Measurements from ENCODE around the gene NPTXR.

NPTXR gene

DNA sequence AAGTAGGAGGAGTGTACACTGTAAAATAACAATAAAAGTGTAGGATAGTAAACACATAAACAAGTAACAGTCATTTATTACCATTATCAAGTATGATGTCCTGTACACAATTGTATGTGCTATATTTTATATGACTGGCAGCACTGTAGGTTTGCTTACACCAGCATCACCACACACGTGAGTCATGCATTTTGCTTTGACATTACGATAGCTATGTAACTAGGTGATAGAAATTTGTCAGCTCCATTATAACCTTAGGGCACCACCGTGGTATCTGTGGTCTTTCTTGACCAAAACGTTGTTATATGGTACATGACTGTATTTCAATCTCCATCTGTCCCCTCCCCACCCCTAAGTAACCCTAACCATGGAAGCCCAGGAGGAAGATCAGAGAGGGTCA is 51.0 kb downstream of the NPTXR start:
- TF ChIP-seq CTCF (IDR thresholded peaks at IDR 0.05; ENCODE audit: low read depth, low read length, missing control alignments): no peak
- peak overlapping the region; percentile 84; the same call in 1 of the 2 replicates for H3K4me3 ChIP-seq (ENCODE audit: low read depth, low read length)
- DNase-seq (ENCODE audit: low read depth): no peak

DNA sequence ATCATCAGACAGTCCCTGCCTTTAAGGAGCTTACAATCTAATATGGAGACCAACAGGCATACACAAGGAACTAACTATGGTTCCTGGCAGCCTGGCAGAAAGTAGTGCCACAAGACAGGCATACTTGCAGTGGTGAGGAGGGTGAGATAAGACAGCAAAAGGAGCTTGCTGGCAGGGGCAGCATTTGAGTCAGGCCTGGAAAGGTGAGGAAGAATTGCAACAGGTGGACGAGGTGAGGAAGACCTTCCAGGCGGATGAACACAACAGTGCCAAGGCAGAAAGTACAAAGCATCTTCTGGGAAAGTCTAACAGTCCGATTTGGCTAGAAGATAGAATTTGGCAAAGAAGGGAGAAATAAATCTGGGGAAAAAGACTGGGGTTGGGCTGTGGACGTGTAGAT is 54.2 kb downstream of the NPTXR start:
- no peak for TF ChIP-seq CTCF (IDR thresholded peaks at IDR 0.05; ENCODE audit: low read depth, low read length, missing control alignments)
- no peak for DNase-seq (ENCODE audit: low read depth)
- H3K4me3 ChIP-seq (ENCODE audit: low read depth, low read length): no peak overlapping the region

- no peak overlapping the region for H3K4me3 ChIP-seq (ENCODE audit: low read depth, low read length)
- no peak for DNase-seq (ENCODE audit: low read depth)
- no peak for TF ChIP-seq CTCF (IDR thresholded peaks at IDR 0.05; ENCODE audit: low read depth, low read length, missing control alignments)
These were observed 55.0 kb downstream of the NPTXR start for GRCh38 chr22:38788846-38789245.

GRCh38 chr22:38788021-38788816 is 55.6 kb downstream of the NPTXR start:
- no peak overlapping the region for H3K4me3 ChIP-seq (ENCODE audit: low read depth, low read length)
- no peak for TF ChIP-seq CTCF (IDR thresholded peaks at IDR 0.05; ENCODE audit: low read depth, low read length, missing control alignments)
- DNase-seq (ENCODE audit: low read depth): no peak

- no peak overlapping the region for H3K4me3 ChIP-seq (ENCODE audit: low read depth, low read length)
- no peak for DNase-seq (ENCODE audit: low read depth)
- no peak for TF ChIP-seq CTCF (IDR thresholded peaks at IDR 0.05; ENCODE audit: low read depth, low read length, missing control alignments)
These were observed 57.2 kb downstream of the NPTXR start for GRCh38 chr22:38786631-38787030.

DNA sequence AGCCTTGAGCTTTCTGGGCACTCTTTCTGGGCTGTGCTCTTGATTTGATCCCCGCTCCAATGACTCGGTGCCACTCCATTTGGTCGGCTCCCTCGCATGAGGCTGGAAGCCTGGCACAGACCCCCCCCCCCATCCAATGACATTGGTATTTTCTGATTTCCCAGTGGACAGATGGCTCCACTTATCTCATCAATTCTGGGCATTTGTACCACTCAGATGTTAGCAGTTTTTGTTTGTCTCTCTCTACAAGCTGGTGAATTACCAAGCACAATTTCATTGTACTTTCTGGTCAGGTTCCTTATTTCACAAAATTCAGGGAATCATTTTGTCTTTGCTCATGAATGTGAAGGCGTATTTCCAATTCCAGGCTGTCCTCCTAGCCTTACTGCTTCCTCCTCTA is 59.0 kb downstream of the NPTXR start:
- DNase-seq (ENCODE audit: low read depth): no peak
- H3K4me3 ChIP-seq (ENCODE audit: low read depth, low read length): no peak overlapping the region
- TF ChIP-seq CTCF (IDR thresholded peaks at IDR 0.05; ENCODE audit: low read depth, low read length, missing control alignments): no peak

GRCh38 chr22:38784035-38784434 is 59.8 kb downstream of the NPTXR start:
- no peak for TF ChIP-seq CTCF (IDR thresholded peaks at IDR 0.05; ENCODE audit: low read depth, low read length, missing control alignments)
- H3K4me3 ChIP-seq (ENCODE audit: low read depth, low read length): no peak overlapping the region
- DNase-seq (ENCODE audit: low read depth): no peak

Data from GM12864 (cell line).